ENCODE measurements around the gene VPS26B. TPM values are rescaled to one million over a fixed set of nuclear protein-coding genes. Genes with fewer than 3 reads are reported as not detected.

The VPS26B gene
- total and polyA plus RNA-seq, 9 of the 15 experiments (the other 6 are each of a cell fraction or from before 2014, with no cell fraction given), result 3.5 to 43.3 (median 27.4) TPM

GRCh38 chr11:134289789-134290188, 65.3 kb downstream of the VPS26B start:
- Histone ChIP-seq H3K36me3 (ENCODE audit: control insufficient read depth, insufficient read depth, low read length) (no peaks in the 10 kb centered on the region), H3K9me3 (replicated peaks; ENCODE audit: control insufficient read depth, insufficient read depth, low read depth, low read length) (no peaks in the 10 kb centered on the region), H3K9ac (ENCODE audit: insufficient read depth in 1 of 2, low read depth in 2 of 2, low read length in 2 of 2) (peak overlapping the region in 1 of 2 experiments; percentile 41; a peak in 2 of 4 replicates), H3K4me2 (ENCODE audit: insufficient read depth, low read length) (peak overlapping the region; percentile 37; the same call in 1 of the 2 replicates), H3K27ac (ENCODE audit: extremely low read depth, low read depth, low read length) (peak overlapping the region; percentile 22; the same call in 2 of the 3 replicates), H3K27me3 (ENCODE audit: control insufficient read depth in 2 of 2, insufficient read depth in 2 of 2, low read length in 2 of 2) (peaks cover 16 to 36% of the 10 kb centered on the region in 2 experiments), H4K20me1 (replicated peaks; ENCODE audit: control insufficient read depth, insufficient read depth, low read length) (no peaks in the 10 kb centered on the region; the same call in 1 of the 2 replicates), H2AFZ (ENCODE audit: low read depth, low read length) (peak overlapping the region; percentile 64), H3K4me1 (replicated peaks in 1 of 2; ENCODE audit: control insufficient read depth in 2 of 2, insufficient read depth in 2 of 2, low read length in 2 of 2) (peaks cover 5 to 11% of the 10 kb centered on the region in 2 experiments; a peak in 3 of 5 replicates), H3K79me2 (ENCODE audit: control insufficient read depth, insufficient read depth, low read length) (no peaks in the 10 kb centered on the region), H3K4me3 (no peak overlapping the region), H3K9me1 (ENCODE audit: control insufficient read depth, insufficient read depth, low read length) (no peaks in the 10 kb centered on the region)
- FAIRE-seq (no peak), DNase-seq (ENCODE audit: extremely low read depth in 1 of 4, low spot score in 3 of 4) (peak; percentile 21 to 37 (median 31)), ATAC-seq (peak; percentile 75)
- no peak for TF ChIP-seq ZNF232 (CRISPR knock-in tag; IDR thresholded peaks at IDR 0.05)
- TF ChIP-seq E2F6 (IDR thresholded peaks at IDR 0.05; ENCODE audit: borderline replicate concordance in 1 of 2, extremely low read depth in 1 of 2, insufficient read depth in 1 of 2, insufficient read length in 1 of 2, low read depth in 1 of 2, low read length in 1 of 2, poor library complexity in 1 of 2, severe bottlenecking in 1 of 2), result peak; percentile 25 to 72
- TF ChIP-seq TFAP4 (CRISPR knock-in tag; IDR thresholded peaks at IDR 0.05; ENCODE audit: borderline replicate concordance), result peak; percentile 23; the same call in 1 of the 2 replicates
- 0 out of 2 replicates have a peak, but pooled peaks have one; percentile 37 for TF ChIP-seq L3MBTL2 (IDR thresholded peaks at IDR 0.05)
- in situ Hi-C loops (cut with MboI), result no loop called here
- intact Hi-C loops (cut with micrococcal nuclease), result no loop called here
- POLR2A ChIA-PET, result interaction anchor here (0.7 kb wide), 1 partner anchor 445 kb away, joined by 4 read pairs; no protein-coding TSS in a partner anchor
- BruUV-seq (replicated peaks), result no TSS peak
- WGBS (ENCODE audit: insufficient coverage, low coverage, missing lambda C conversion rate), result 30% methylated on average over 12 of the region's 12 CpGs
- CTCF ChIA-PET (ENCODE audit: low intra/inter-chr PET ratio), result no interaction called here

Data from K562 (cell line).